NCI-H187 treated with DMSO at 0.1 percent for 48 hours (cell line): ENCODE measurements around the gene FMN2.
"Not testable (repeated sequence)": the region's sequence is repeated elsewhere in the genome, so short reads cannot be mapped to it uniquely, and the experiment has no call there.

Source experiments
- DNase-seq: peaks from one replicate; lab custom pipeline; 2025; lab: John Stamatoyannopoulos, UW

Gene FMN2

GRCh38 chr1:240138867-240139266 lies 47.2 kb downstream of the FMN2 start:
- DNase-seq: no peak

- DNase-seq: no peak
These were observed 47.8 kb downstream of the FMN2 start for GRCh38 chr1:240139511-240139910.

- no peak for DNase-seq
These were observed 53.4 kb downstream of the FMN2 start for GRCh38 chr1:240145120-240145519.

- no peak for DNase-seq
These were observed 56.6 kb downstream of the FMN2 start for GRCh38 chr1:240148333-240148732.

GRCh38 chr1:240149484-240150094 lies 57.9 kb downstream of the FMN2 start:
- no peak for DNase-seq

GRCh38 chr1:240151136-240151735 lies 59.6 kb downstream of the FMN2 start:
- DNase-seq: no peak

GRCh38 chr1:240152611-240153297 lies 61.1 kb downstream of the FMN2 start:
- no peak for DNase-seq

- DNase-seq: no peak
These were observed 63.9 kb downstream of the FMN2 start for GRCh38 chr1:240155605-240156004.

GRCh38 chr1:240164742-240165141 lies 73.1 kb downstream of the FMN2 start:
- DNase-seq: no peak

- no peak for DNase-seq
These were observed 77.5 kb downstream of the FMN2 start for GRCh38 chr1:240169188-240169587.

GRCh38 chr1:240170266-240170665 lies 78.6 kb downstream of the FMN2 start:
- DNase-seq: no peak

GRCh38 chr1:240170806-240171205 lies 79.1 kb downstream of the FMN2 start:
- no peak for DNase-seq

GRCh38 chr1:240171907-240172306 lies 80.2 kb downstream of the FMN2 start:
- no peak for DNase-seq

- DNase-seq: no peak
These were observed 82.2 kb downstream of the FMN2 start for GRCh38 chr1:240173836-240174235.

- no peak for DNase-seq
These were observed 83.1 kb downstream of the FMN2 start for GRCh38 chr1:240174734-240175133.

- no peak for DNase-seq
These were observed 86.7 kb downstream of the FMN2 start for GRCh38 chr1:240178366-240178765.

GRCh38 chr1:240184682-240185081 lies 93.0 kb downstream of the FMN2 start:
- DNase-seq: not testable (repeated sequence)

- no peak for DNase-seq
These were observed 96.5 kb downstream of the FMN2 start for GRCh38 chr1:240188139-240188538.

GRCh38 chr1:240189386-240189989 lies 97.8 kb downstream of the FMN2 start:
- no peak for DNase-seq

- DNase-seq: no peak
These were observed 99.3 kb downstream of the FMN2 start for GRCh38 chr1:240190881-240191401.

- DNase-seq: no peak
These were observed 101.2 kb downstream of the FMN2 start for GRCh38 chr1:240192851-240193250.

GRCh38 chr1:240193679-240194078 lies 102.0 kb downstream of the FMN2 start:
- no peak for DNase-seq

- no peak for DNase-seq
These were observed 102.4 kb downstream of the FMN2 start for GRCh38 chr1:240194120-240194519.
